Skeletal muscle satellite cell (primary cell): Measurements from ENCODE around the gene PPFIA2.
A peak's percentile ranks its signal among the peaks of the same experiment; 100 is the strongest.
"Not testable (repeated sequence)": the region's sequence is repeated elsewhere in the genome, so short reads cannot be mapped to it uniquely, and the experiment has no call there.

ENCODE experiments used
- H3K27me3 ChIP-seq: 2 replicates; pipeline ENCODE4 v1.7.0; 2013; ENCODE audit warnings: low read length; ENCODE audit not compliant: control insufficient read depth, insufficient read depth
- H3K36me3 ChIP-seq: 2 replicates; pipeline ENCODE4 v1.7.0; 2013; ENCODE audit warnings: mild to moderate bottlenecking, control low read depth, low read length; ENCODE audit not compliant: insufficient read depth
- H3K4me1 ChIP-seq: 2 replicates; pipeline ENCODE4 v1.7.0; 2013; ENCODE audit warnings: low read length; ENCODE audit not compliant: control insufficient read depth, insufficient read depth
- H3K4me2 ChIP-seq: 2 replicates; pipeline ENCODE4 v1.7.0; 2013; ENCODE audit warnings: mild to moderate bottlenecking, low read length
- H3K4me3 ChIP-seq: 2 replicates; pipeline ENCODE4 v1.7.0; 2013; ENCODE audit warnings: low read length
- H3K9ac ChIP-seq: 2 replicates; pipeline ENCODE4 v1.7.0; 2013; ENCODE audit warnings: mild to moderate bottlenecking, low read depth, low read length, moderate library complexity
- H3K9me3 ChIP-seq: replicated peaks from 2 replicates; pipeline ENCODE4 v1.7.0; 2013; ENCODE audit warnings: mild to moderate bottlenecking, control low read depth, low read length

The PPFIA2 gene

DNA sequence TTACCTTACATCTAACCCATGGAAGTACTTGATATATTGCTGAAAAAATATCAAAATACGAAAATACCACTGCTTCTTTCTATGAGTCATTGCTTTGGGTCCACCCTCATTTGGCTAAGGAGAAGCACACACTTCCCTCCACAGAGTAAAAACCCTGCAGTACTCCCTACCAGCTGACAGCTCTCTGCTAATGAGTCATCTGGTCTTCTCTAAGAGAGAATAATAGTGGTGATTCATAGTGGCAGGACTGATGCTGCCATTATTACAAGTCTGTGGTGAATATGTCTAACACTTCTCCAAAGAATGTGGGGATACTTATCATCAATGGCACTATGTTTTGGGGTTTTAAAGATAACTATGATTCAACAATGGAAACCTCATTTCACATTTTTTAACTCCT lies 90.7 kb downstream of the PPFIA2 start:
- Histone ChIP-seq H3K27me3 (no peaks in the 10 kb centered on the region), H3K9me3 (no peaks in the 10 kb centered on the region), H3K4me2 (no peak overlapping the region), H3K9ac (no peak overlapping the region), H3K4me3 (no peak overlapping the region), H3K4me1 (peaks cover 5% of the 10 kb centered on the region), H3K36me3 (no peaks in the 10 kb centered on the region)

DNA sequence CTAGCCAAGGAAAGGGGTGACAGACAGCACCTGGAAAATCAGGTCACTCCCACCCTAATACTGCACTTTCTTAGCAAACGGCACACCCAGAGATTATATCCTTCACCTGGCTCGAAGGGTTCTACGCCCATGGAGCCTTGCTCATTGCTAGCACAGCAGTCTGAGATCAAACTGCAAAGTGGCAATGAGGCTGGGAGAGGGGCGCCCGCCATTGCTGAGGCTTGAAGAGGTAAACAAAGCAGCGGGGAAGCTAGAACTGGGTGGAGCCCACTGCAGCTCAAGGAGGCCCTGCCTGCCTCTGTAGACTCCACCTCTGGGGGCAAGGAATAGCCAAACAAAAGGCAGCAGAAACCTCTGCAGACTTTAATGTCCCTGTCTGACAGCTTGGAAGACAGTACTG lies 99.8 kb downstream of the PPFIA2 start:
- H3K4me3 ChIP-seq, H3K4me2 ChIP-seq, H3K4me1 ChIP-seq, H3K36me3 ChIP-seq, H3K9me3 ChIP-seq, H3K27me3 ChIP-seq, H3K9ac ChIP-seq: not testable (repeated sequence)

DNA sequence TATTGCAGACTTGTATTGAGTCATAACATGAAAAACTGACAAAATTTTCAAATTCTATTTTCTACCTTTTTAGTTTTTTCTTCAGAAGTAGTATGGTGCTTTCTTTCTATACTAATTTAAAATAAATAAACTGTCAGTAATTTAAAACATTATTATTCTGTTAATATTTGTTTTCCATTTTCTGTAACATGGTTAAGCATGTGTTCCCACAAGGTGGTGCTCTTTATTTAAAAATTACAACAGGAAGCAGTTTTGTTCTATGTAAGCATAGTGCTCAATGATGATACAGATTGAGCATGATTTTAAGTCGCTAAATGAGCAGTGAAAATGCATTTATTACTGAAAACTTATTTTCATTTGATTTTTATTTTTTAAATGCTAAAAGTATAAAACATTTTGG lies 114.6 kb downstream of the PPFIA2 start:
- no peak overlapping the region for H3K4me3 ChIP-seq

DNA sequence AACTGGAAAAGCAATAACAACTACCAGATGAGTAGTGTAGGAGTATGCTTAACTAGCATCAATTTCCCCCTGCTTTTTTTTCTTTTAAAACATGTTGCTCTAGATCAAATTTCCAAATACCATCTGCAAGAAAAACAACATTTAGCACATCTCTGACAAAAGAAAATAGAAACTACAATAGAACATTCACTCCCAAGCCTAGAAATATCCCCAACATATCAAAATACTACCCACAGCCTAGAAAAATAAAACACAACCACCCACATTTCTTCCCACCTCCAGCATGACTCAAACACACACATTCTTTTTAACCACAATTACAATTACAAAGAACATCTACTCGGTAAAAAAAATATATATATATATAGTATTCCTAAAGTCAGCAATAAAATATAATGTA lies 120.0 kb downstream of the PPFIA2 start:
- no peak overlapping the region for H3K4me2 ChIP-seq

More for the DNA sequence above, 114.6 kb downstream of the PPFIA2 start:
- peaks cover 8% of the 10 kb centered on the region for H3K27me3 ChIP-seq
- no peak overlapping the region for H3K4me2 ChIP-seq
- H3K4me1 ChIP-seq, result no peaks in the 10 kb centered on the region
- no peaks in the 10 kb centered on the region for H3K36me3 ChIP-seq
- no peak overlapping the region for H3K9ac ChIP-seq
- H3K9me3 ChIP-seq, result no peaks in the 10 kb centered on the region

DNA sequence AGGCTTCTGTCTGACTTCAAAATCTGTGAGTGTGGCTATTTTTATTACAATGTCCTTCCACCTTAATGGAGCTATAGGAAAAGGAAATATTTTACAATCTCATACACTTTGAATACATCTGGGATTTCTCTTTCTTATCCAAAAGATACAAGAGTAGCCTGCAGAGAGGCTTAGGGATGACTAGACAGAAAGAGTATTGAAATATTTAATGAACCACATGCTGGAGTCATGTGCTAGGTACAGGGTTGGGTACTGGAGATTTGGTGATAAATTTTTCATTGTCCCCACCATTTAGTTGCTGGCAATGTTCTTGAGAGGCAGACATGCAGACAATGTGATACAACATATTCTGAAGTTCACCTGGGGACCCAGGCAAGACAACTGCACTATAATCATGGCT lies 126.0 kb downstream of the PPFIA2 start:
- H3K4me3 ChIP-seq, result no peak overlapping the region
- H3K9me3 ChIP-seq, result no peaks in the 10 kb centered on the region
- no peaks in the 10 kb centered on the region for H3K36me3 ChIP-seq
- H3K4me1 ChIP-seq, result no peaks in the 10 kb centered on the region
- H3K9ac ChIP-seq, result no peak overlapping the region
- H3K27me3 ChIP-seq, result no peaks in the 10 kb centered on the region
- H3K4me2 ChIP-seq, result no peak overlapping the region

More for the DNA sequence above, 120.0 kb downstream of the PPFIA2 start:
- H3K9me3 ChIP-seq, result no peaks in the 10 kb centered on the region
- no peaks in the 10 kb centered on the region for H3K36me3 ChIP-seq
- H3K4me3 ChIP-seq, result no peak overlapping the region
- H3K4me1 ChIP-seq, result peaks cover 5% of the 10 kb centered on the region
- no peak overlapping the region for H3K9ac ChIP-seq
- peaks cover 4% of the 10 kb centered on the region for H3K27me3 ChIP-seq

DNA sequence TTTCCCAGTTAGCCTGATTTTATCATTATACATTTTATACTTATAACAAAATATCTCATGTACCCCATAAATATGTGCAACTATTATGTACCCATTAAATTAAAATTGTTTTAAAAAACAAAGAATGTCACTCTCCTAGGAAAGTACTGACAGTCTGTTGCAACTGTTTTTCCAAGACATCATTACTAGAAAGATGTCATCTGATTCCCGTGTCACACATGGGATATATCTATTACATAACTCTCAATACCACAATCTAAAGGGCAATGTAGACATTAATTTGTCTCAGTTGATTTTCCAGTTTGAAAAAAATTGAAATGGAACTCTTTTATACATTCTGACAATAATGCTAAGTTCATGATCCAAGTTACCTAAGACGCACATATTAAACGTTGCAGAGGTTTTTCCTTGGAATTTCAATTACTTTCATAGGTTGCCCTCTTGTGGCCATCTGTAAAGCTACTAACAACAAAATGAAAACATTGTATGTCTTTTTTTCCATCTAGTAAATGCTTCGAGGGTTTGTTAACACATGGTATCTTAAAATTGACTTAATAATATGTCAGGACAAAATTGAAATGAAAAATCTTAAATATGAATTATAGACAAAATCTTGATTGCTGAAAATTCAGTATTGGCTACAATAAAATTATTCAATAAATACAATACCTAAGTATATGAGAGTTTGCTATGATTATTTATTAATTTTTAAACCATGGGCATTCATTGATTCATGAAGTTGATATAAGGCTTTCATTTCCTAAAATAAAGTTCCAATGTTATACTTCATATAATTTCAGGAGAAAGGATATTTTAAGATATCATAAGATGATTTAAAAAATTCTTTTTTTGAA lies 131.6 kb downstream of the PPFIA2 start:
- H3K4me2 ChIP-seq, result peak overlapping the region; percentile 68
- no peaks in the 10 kb centered on the region for H3K4me1 ChIP-seq
- H3K4me3 ChIP-seq, result no peak overlapping the region
- no peaks in the 10 kb centered on the region for H3K27me3 ChIP-seq
- H3K9ac ChIP-seq, result no peak overlapping the region
- no peaks in the 10 kb centered on the region for H3K36me3 ChIP-seq
- H3K9me3 ChIP-seq, result no peaks in the 10 kb centered on the region

DNA sequence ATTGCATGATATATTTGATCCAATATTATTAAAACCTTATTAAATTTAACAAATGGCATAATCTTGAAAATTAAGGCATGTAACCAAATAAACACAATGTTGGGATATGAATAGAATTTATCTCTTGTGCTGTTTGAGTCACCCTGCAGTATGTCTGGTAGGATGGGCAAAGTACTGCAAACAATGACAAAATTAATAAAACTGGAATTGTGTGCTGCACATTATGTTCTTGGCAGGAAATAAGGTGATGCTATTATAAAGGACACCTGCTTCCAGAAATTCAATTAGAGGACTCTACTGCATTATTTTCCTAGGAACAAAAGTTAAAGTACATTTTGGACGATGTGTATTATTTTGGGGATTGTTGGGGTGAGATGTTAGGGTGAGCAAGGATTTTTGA lies 132.7 kb downstream of the PPFIA2 start:
- Histone ChIP-seq H3K4me1 (no peaks in the 10 kb centered on the region), H3K9ac (no peak overlapping the region), H3K27me3 (no peaks in the 10 kb centered on the region), H3K4me3 (no peak overlapping the region), H3K9me3 (no peaks in the 10 kb centered on the region), H3K36me3 (no peaks in the 10 kb centered on the region), H3K4me2 (no peak overlapping the region)

DNA sequence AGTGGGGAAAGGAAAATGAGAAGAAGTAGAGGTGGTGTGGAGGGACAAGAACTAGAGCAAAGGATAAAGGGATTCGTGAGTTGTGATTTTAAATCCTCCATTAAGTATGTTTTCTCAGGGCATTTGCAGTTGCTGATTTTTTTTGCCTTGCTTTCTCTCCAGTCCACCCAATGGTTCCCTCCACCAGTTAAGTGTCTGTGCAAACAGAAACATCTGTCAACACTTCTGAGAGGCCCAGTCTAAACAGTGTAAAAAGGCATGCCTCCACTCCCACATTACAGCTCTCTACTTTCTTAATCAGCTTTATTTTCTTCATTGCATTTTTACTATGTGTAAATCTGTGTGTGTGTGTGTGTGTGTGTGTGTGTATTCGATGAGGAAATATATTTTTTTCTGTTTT lies 141.2 kb downstream of the PPFIA2 start:
- Histone ChIP-seq H3K9me3 (no peaks in the 10 kb centered on the region), H3K9ac (no peak overlapping the region), H3K4me2 (no peak overlapping the region), H3K36me3 (no peaks in the 10 kb centered on the region), H3K4me3 (no peak overlapping the region), H3K27me3 (no peaks in the 10 kb centered on the region), H3K4me1 (no peaks in the 10 kb centered on the region)

DNA sequence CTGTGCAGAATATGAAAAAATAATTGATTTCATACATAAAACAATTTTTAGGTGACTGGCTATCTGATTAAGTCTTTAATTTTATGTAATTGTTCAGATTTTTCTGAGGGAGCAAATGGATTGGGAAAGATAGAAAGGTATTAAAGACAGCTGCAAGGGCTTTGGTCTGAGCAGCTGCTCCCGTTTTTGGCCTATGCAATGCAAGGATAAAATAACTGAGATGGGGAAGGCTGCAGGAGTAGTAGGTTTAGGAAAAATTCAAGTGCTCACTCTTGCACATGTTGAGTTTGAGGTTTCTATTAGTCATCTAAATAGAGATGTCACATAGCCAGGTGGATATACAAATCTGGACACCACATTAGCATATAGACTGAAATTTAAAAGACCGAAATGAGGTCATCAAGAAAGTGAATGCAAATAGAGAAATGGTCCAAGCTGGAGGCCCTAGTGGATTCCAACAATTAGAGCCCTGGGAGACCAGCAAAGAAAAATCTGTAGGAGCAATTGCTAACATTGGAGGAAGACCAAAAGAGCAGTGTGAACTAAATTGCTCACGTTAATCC lies 144.0 kb downstream of the PPFIA2 start:
- no peak overlapping the region for H3K4me3 ChIP-seq
- H3K4me1 ChIP-seq, result no peaks in the 10 kb centered on the region
- no peak overlapping the region for H3K4me2 ChIP-seq
- no peak overlapping the region for H3K9ac ChIP-seq
- H3K27me3 ChIP-seq, result no peaks in the 10 kb centered on the region
- no peaks in the 10 kb centered on the region for H3K36me3 ChIP-seq
- H3K9me3 ChIP-seq, result no peaks in the 10 kb centered on the region

DNA sequence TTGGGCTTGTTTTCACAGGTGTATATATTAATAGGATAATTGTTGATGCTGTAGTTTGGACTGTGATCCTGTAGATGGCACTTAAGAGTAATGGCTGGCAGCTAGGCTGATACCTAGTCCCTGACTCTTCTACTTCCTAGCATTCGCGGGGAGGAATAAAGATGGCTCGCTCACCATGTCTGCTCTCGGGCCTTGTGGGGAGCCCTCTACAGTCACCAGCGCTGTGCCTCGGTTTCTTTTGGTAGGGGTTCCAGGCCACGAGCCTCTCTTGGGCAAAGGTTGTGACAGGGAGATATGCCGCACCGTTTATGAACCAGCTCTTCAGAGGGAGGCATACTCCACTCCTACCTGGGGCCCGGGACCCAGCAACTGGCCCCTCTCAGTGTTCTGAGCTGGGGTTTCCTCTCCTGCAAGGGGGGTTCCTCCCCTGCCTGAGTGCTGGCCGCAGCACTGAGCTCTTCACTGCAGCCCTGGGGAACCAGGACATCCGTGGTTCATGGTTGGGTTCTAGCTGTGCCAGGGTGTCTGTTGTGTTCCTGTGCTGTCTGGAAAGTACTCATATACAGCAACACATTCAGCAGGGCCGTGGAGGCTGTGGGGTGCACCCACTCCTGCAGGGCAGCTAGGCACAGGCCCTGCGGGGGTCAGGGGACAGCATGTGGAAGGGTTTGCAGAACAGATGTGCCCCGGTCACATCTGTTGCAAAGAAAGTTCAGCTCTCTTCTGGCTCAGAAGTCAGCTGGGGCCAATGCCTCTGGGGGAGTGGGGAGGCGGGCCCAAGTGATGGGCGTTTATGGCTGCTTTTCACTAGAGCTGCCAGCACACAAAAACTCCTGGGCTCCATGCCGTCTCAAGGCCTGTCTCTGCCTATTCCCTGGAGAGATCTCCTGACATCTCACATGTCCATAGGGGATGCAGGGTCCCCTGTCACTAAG lies 147.9 kb downstream of the PPFIA2 start:
- Histone ChIP-seq H3K36me3 (no peaks in the 10 kb centered on the region), H3K27me3 (no peaks in the 10 kb centered on the region), H3K9me3 (no peaks in the 10 kb centered on the region), H3K4me2 (no peak overlapping the region), H3K4me1 (no peaks in the 10 kb centered on the region), H3K9ac (no peak overlapping the region), H3K4me3 (no peak overlapping the region)

DNA sequence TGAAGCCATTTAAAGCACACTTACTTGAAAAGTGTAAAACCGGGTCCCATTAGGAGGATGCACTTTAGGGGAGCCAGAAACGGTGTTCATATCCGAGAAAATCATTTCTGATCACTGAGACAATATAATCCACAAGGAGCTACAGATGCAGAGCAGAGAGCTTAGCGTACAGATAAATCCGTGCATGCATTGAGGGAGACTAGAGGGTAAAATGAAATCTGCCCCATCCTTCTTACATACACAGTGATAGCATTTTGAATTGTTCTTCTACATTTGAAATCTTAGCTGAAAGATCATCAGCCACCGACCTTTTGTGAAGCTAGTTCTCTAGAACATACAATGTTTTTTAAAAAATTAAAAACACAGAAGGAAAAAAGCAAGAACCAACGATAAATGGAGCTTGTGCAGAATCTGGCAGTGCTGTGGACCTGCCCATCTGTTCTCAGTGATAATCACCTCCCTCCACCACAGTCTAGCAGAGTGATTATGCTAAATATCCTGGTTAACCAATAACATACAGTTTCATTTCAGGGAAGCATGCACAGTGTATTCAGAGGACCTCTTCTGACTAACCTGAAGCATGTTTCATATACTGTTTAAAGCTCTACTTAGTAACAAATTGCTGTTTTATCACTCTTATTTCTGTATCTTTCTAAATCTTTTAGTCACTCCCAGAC lies 161.1 kb downstream of the PPFIA2 start:
- Histone ChIP-seq H3K9me3 (no peaks in the 10 kb centered on the region), H3K9ac (no peak overlapping the region), H3K4me1 (no peaks in the 10 kb centered on the region), H3K27me3 (no peaks in the 10 kb centered on the region), H3K4me2 (peak overlapping the region; percentile 12), H3K4me3 (no peak overlapping the region), H3K36me3 (no peaks in the 10 kb centered on the region)
